Ishikawa (cell line): Measurements from ENCODE around the gene FAM222B.

ENCODE experiments used
- EP300 ChIP-seq: IDR thresholded peaks from 2 replicates; pipeline ENCODE4 v1.6.1; 2012; ENCODE audit warnings: borderline replicate concordance
- TF ChIP-seq, protein P1 (sequence below): IDR thresholded peaks from 2 replicates; pipeline ENCODE4 v1.6.1; 2012; ENCODE audit warnings: low read depth, mild to moderate bottlenecking

DNA sequence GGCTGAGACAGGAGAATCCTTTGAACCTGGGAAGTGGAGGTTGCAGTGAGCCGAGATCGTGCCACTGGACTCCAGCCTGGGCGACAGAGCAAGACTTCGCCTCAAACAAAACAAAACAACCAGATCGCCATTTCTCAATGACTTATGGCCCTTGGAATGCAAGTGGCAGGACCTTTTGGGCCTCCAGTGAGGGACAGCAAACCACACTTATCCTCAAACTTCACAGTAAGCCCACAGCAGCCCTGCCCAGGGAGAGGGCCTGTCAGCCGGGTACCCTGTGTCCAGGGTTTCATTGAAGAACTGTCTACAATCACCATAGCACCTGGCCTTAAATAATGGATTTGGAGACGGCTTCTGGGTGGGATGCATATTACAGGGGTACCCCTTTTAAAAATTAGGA lies 87.1 kb downstream of the FAM222B start:
- TF ChIP-seq, protein P1, sequence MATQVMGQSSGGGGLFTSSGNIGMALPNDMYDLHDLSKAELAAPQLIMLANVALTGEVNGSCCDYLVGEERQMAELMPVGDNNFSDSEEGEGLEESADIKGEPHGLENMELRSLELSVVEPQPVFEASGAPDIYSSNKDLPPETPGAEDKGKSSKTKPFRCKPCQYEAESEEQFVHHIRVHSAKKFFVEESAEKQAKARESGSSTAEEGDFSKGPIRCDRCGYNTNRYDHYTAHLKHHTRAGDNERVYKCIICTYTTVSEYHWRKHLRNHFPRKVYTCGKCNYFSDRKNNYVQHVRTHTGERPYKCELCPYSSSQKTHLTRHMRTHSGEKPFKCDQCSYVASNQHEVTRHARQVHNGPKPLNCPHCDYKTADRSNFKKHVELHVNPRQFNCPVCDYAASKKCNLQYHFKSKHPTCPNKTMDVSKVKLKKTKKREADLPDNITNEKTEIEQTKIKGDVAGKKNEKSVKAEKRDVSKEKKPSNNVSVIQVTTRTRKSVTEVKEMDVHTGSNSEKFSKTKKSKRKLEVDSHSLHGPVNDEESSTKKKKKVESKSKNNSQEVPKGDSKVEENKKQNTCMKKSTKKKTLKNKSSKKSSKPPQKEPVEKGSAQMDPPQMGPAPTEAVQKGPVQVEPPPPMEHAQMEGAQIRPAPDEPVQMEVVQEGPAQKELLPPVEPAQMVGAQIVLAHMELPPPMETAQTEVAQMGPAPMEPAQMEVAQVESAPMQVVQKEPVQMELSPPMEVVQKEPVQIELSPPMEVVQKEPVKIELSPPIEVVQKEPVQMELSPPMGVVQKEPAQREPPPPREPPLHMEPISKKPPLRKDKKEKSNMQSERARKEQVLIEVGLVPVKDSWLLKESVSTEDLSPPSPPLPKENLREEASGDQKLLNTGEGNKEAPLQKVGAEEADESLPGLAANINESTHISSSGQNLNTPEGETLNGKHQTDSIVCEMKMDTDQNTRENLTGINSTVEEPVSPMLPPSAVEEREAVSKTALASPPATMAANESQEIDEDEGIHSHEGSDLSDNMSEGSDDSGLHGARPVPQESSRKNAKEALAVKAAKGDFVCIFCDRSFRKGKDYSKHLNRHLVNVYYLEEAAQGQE = no peak
- no peak for TF ChIP-seq EP300
